GM19043 (cell line): ENCODE measurements around the gene TNPO3.
"Not testable (repeated sequence)": the region's sequence is repeated elsewhere in the genome, so short reads cannot be mapped to it uniquely, and the experiment has no call there.

Experiments used
- ATAC-seq: cut with Tn5 transposase; IDR thresholded peaks from one replicate; pipeline ENCODE4 v1.9.1; 2021; ENCODE audit warnings: low read depth; ENCODE audit not compliant: unreplicated experiment

TNPO3 gene

DNA sequence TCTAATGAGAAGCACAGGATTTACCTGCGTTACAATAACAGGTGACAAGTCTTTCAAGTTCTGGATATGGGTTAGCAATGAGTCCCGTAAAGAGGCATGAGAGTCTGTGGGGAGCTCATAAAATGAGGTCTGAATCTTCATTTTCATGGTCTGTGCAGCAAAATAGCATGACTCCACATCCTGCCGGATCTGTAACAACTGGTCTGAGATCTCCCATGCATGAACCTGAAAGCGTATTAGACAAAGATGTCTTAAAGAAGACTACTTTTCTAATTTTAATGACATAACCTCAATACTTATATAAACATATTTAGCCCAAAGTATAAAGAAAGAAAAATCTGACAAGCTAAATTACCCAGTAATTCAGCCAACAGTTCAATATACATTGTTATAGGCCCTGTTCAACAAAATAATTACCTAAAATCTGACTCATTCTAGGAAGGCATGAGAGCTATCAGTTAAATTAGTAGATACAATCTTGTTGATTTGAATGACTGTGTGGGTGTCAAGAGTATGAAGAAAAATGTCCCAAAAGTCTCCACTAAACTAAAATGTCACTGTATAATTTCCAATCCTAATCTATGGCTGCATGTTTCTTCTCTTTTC lies 36.9 kb downstream of the TNPO3 start:
- peak; percentile 77 for ATAC-seq

DNA sequence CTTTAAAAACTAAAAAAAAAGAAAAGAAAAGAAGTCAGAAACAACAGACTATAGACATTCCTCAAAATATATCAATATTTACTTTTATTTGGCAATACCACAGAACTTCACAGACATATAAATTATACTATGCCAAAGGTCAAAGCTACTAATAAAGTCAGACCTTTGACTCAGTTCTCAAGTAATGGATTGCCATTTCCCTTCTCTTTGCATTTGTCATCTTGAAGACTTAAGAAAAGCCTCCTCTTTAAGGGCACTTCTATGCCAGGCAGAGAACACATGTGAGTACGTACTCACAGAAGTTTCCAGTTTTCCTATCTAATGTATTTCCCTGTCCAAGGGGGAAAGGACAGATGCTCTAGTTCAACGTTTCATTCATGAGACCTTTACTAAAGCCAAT lies 37.6 kb downstream of the TNPO3 start:
- no peak for ATAC-seq

DNA sequence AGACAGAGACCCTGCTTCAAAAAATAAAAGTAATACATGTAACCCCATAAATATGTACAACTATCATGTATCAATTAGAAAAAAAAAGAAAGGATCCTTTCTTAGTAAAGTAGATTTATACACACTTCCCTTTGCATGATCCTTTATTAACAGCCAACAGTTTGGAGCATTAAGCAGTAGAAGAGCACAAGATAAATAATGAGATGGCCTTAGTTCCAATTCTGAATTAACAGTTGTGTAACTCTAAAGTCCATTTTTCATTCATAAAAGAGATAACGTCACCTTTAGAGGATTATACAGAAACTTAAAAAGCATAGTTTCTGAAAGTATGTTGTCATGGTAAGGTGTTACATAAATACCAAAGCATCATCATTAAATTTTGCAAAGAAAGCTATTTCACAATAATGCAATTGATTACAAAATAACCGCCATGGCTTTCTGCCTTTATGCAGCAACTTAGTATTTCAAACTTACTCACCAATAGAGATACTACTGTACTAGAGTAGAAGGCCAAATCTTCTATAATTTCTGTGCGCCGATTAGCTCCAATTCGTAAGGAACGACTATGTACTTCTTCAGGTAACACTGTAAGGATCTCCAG lies 40.3 kb downstream of the TNPO3 start:
- ATAC-seq, result no peak

DNA sequence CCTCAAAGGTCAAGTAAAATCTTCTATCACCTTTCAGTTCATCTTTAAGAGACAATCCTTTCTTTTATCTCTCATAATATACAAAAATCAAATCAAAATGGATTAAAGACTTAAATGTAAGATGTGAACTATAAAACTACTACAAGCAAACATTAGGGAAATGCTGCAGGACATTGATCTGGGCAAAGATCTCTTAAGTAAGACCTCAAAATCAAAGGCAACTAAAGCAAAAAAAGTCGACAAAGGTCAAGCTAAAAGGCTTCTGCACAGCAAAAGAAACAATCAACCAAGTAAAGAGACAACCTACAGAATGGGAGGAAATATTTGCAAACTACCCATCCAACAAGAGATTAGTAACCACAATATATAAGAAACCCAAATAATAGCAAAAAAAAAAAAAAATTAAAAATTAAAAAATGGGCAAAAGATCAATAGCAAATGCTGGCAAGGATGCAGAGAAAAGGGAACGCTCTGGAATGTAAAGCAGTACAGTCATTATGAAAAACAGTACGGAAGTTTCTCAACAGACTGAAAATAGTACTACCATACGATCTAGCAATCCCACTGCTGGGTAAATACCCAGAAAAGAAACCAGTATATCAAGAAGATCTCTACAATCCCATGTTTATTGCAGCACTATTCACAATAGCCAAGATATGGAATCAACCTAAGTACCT lies 41.7 kb downstream of the TNPO3 start:
- ATAC-seq, result no peak

DNA sequence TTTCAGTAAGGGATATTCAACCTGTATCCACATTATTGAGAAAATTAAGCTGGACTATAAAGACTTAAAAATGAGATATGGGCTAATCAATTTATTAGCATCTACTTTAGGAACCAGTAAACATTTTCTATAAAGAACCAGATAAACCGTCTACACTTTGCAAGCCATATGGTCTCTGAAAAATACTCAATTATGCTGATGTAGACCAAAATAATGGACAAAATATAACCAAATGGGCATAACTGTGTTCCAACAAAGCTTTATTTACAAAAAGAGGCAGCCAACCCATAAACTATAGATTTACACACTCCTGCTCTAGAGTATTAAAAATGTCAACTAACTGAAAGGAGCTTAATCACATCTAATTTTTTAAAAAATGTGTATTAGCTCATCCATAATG lies 42.3 kb downstream of the TNPO3 start:
- no peak for ATAC-seq

DNA sequence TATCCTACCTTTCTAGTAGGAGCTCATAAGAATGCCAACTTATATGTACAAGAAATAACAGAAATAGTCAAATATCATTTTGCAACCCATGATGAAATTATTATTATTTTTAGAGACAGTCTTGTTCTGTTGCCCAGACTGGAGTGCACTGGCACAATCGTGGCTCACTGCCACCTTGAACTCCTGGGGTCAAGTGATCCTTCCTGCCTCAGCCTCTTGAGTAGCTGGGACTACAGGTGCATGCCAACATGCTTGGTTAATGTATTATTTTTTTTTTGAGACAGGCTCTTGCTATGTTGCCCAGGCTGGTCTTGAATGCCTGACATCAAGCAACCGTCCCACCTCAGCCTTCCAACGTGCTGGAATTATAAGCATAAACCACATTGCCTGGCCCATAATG lies 44.8 kb downstream of the TNPO3 start:
- ATAC-seq, result no peak

DNA sequence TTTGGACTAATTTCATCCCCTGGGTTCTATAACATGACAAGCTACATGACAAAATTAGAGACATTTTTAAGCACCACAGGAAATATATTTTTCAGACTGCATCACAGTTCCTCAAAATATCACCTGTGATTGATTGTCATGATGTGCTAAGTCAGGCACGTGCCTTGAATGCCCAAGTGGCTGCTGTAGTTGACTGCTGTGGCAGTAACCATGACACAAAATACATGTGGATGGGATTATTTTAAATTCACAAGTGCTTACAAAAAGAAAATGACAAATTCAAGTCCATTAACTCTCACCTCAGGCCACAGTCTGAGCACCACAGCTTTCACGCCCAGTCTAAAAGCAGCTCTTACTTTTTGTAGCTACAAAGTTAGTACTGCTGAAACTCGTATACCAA lies 45.5 kb downstream of the TNPO3 start:
- peak; percentile 52 for ATAC-seq

DNA sequence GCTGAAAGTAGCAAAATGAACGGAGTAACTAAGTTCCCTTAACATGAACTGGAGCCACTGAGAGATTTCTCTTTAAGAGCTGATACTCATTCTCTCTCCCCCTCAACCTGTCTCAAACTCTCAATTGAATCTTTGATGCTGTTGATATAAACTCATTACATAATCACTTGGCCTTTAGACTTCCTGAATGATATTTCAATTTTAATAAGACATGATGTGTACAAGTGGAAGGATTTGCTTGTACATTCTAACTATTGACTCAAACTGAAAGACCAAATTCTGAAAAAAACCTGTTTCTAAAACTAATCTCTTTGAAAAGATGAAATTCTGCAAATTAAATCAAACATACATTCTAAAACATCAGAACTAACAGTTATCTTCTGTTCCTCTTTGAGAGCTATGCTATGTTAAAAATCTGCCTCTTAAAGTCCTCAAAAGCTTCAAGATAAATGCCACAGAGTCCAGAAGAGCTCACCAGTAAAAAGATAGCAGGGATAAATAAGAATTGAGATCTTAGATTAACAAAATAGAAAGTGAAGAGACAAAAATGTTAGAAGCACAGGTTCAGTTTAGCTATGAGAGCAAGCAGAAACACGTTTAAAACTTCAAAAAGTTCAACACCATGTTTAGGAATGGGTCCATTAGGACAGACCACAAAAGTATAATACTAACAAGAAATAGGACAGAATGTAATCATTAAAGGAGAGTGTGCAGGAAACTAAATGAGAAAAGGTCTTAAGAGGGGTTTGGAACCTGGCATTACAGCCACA lies 46.1 kb downstream of the TNPO3 start:
- ATAC-seq, result peak; percentile 26

DNA sequence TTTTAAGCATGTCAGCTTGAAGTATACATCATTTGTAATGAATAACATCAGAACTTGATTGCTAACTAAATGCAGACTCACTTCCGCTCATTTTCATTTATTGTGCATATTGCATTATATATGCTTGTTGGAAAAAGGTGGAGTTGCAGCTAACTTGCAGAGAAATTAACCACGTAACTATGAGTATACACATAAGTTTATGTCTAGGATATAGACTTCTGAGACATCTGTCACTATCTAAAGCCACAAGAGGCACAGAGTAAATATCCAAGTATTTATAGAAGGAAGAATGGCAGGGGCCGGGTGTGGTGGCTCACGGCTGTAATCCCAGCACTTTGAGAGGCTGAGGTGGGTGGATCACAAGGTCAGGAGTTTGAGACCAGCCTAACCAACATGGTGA lies 47.3 kb downstream of the TNPO3 start:
- no peak for ATAC-seq

DNA sequence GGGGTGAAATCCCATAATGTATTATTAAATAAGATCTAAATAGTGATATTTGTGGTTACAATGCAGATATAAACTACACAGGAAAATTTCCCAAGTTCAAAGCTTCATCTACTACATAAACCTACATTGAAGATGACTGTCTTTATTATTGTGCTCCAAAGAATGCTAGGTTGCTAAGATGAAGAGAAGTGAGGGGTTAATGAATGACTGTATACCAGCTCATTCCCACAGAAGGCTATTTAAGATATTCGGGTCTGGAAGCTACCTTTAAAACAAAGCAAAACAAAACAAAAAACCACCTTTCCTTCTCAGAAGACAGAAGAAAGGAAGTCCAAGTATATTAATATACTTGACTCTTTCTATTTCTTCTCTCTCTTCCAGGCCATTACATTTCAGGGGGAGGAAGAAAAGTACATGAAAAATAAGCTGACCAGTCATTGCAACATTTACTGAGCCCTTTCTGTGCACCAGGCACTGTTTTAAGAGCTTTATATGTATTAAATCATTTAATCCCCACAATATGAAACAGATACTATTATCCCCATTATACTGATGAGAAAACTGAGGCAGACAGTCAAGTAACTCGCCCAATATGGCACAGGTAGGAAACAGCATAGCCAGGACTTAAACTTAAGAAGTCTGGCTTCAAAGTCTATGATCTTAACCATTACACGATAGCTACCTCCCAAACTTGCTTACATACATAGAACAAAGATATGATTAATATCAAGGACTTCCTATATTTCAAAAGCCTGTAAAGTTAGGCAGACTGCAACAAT lies 48.1 kb downstream of the TNPO3 start:
- ATAC-seq, result no peak

DNA sequence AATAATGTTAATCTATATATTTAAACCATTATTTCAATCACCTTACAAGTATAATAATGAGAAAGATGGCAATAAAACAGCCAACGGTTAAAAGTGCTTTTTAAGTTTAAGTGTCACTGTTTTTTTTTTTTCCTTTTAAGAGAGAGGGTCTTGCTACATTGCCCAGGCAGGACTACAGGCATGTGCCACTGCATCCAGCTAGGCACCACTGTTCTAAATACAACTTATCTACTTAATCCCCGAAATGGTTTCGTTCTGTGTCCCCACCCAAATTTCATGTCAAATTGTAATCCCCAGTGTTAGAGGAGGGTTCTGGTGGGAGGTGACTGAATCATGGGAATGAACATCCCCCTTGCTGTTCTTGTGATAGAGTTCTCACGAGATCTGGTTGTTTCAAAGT lies 49.7 kb downstream of the TNPO3 start:
- no peak for ATAC-seq

DNA sequence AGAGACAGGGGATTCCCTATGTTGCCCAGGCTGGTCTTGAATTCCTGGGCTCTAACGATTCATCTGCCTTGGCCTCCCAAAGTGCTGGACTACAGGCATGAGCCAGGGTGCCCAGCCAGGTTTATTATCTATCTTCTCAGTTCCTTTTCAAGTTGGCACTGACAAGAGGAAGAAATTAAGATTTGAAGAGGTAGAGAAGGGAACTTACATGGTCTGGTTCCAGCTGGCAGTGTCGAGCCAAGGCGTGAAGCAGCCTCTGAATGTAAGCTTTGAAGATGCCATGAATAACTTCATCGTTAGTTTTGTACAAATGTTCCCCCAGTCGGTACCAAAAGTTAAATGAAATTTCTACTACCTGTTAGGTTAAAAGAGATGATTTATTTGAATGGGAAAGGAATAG lies 57.7 kb downstream of the TNPO3 start:
- no peak for ATAC-seq

DNA sequence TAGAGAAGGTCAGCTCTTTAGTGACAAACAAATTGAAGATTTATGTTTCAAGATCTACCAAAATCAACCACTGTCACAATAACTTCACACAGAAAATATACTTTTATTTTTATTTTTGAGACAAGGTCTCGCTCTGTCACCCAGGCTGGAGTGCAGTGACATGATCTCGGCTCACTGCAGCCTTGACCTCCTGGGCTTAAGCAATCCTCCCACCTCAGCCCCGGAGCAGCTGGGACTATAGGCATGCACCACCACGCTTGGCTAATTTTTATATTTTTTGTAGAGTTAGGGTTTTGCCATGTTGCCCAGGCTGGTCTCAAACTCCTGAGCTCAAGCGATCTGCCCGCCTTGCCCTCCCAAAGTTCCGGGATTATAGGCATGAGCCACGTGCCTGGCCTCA lies 60.4 kb downstream of the TNPO3 start:
- ATAC-seq, result not testable (repeated sequence)

DNA sequence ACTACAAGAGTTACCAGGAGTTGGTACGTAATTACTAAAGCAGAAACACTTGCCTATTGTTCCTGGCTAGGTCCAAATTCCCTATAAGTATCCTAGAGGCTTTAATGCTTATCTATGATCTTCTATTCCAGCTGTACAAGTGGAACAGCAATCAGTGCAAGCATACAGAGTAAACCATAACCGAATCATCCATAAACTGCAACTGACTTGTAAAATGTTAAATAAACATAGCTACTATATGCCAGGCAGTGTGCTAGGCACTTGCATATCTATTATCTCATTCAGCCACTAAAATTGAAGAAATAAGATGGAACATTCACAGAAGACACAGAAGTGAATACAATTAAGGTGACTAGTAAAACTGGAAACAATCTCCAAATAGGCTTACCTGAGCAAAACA lies 61.5 kb downstream of the TNPO3 start:
- no peak for ATAC-seq

DNA sequence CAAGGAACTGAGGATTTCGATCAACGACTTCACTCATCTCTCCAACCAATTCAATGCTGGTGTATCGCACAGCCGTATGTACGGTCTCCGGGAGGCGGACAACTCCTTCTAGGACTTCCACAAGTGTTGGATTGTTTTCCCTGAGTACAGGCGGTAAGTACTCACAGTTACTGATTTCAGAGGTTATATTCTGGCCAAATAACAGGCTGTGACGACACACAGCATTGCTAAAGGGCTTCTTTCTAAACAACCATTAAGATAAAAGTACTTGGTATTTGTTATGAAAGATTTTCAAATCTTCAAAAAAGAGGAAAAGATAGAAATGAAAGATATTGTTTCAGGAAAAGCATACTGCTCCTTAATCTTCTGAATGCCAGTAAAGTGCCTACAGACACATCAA lies 65.0 kb downstream of the TNPO3 start:
- ATAC-seq, result no peak

DNA sequence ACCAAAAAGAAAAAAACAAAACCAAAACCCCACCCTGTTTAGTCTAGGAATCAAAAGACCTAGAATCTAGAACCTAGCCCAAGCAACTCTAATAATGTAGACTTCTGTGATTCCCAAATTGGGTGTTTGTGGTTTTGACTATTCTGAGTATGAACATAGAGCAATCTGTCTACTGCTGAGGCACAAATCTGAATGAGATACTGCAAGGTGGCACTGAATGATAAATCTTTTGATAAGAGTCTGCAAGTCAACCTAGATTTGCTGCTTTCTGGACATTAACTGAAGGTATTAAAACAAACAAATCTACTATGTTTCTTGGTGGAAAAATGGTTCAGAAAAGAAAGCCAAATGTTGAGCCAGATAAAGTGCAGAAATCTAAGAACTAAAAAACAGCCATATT lies 66.5 kb downstream of the TNPO3 start:
- no peak for ATAC-seq

DNA sequence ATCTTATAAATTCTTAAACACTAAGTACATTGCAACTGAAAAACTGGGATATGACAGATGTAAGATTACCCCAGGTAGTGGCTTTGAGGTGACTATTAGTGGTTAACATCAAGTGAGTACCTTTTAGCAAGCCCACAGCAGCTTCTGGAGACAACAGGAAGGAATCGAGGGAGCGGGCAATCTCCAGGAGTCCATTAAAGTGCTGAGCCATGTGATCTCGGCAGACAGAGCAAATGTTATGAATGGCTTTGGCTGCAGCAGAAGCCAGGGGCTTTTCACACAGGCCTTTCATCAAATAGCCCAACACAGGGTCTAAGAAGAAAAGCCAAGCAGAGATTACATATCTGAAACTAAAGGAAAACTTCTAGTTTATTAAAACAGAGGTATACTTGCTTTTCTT lies 68.3 kb downstream of the TNPO3 start:
- no peak for ATAC-seq

DNA sequence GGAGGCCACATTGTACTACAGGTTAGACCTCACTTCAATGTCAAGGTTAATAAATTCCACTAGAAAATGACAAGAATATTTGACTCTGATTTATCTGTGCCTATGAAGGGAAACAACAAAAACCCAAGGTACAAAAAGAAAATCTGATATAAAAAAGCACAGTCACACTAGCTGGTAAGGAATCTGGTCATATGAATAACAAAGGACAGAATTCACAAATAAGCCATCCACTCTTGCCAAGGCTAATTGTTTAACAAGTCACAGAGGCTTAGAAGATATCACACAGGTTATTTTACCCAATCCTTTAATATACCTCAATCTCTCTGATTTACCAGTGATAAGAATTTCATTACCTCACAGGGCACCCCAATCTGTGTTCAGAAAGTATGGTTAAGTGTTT lies 69.3 kb downstream of the TNPO3 start:
- no peak for ATAC-seq

DNA sequence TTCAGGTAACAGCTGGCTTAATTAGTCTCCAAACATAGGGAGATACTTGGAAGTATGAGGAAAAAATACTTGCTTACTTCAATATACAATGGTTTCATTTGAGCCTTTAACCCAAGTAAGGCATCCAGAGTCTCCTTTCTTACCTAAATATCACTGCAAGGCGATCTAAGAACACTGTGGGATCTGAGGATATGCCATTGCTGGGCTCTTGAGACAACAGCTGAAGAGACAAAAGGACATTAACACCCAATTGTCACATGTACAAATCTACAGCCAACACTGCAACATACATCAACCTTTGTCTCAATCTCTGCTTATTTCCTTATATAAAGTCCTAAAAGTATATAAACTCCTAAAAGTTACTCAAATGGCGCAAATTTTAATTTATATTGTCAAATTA lies 72.8 kb downstream of the TNPO3 start:
- no peak for ATAC-seq

DNA sequence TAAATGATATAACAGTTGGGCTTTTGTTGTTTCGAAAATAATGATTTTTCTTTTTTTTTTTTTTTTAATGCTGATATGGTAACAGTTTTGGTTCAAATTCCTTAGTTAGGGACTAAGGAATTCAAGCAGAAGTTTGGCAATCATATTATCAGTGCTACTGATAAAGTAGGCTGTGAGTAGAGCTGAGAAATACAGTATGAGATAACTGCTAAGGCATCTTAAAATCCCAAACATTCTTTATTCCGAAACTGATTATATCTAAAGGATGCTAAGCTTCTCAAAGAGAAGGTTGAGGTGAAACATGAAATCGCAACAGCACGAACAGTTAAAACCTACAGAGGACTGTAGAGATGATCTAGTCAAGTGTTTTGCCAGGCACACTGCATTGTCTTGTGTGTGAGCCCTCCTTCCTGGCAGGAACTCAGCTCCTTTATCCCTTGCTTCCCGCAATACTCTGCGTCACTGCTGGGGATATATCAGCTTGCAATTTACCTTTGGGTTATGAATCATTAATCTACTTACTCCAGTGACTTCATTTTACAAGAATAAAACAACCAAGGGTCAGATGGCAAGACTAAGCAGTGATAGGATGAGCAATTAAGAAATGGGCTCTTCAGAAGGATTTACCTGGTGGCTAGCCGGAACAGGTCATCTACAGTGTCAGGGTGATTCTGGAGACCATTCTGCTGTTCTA lies 80.5 kb downstream of the TNPO3 start:
- no peak for ATAC-seq
